Dedifferentiated amniotic fluid mesenchymal stem cell (primary cell): ENCODE measurements around the gene ITGA3.
"Not testable (repeated sequence)": the region's sequence is repeated elsewhere in the genome, so short reads cannot be mapped to it uniquely, and the experiment has no call there.

Source experiments
- DNase-seq: peaks from one replicate; pipeline ENCODE4 v3.0.0-alpha.2; 2016; ENCODE audit errors: extremely low spot score

Gene ITGA3

GRCh38 chr17:50035421-50035879 is 20.5 kb upstream of the ITGA3 start:
- DNase-seq: no peak

DNA sequence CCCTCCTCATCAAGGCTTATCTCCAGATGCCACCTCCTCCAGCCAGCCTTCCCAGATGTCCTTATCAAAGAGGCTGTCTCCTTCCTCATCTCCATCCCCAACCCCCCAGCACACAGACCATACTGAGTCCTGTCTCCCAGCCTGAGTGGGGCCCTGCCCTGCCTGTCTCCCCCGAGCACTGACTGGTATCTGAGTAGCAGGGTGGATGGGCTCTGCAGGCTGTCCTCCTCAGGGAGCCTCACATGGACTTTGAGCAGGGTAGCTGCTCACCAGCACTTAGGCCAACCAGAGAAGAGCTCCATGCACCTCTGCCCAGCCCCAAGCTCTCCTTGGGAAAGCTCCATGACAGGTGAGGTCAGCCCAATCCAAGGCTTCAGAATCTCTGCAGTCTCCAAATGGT is 20.0 kb upstream of the ITGA3 start:
- DNase-seq: no peak

DNA sequence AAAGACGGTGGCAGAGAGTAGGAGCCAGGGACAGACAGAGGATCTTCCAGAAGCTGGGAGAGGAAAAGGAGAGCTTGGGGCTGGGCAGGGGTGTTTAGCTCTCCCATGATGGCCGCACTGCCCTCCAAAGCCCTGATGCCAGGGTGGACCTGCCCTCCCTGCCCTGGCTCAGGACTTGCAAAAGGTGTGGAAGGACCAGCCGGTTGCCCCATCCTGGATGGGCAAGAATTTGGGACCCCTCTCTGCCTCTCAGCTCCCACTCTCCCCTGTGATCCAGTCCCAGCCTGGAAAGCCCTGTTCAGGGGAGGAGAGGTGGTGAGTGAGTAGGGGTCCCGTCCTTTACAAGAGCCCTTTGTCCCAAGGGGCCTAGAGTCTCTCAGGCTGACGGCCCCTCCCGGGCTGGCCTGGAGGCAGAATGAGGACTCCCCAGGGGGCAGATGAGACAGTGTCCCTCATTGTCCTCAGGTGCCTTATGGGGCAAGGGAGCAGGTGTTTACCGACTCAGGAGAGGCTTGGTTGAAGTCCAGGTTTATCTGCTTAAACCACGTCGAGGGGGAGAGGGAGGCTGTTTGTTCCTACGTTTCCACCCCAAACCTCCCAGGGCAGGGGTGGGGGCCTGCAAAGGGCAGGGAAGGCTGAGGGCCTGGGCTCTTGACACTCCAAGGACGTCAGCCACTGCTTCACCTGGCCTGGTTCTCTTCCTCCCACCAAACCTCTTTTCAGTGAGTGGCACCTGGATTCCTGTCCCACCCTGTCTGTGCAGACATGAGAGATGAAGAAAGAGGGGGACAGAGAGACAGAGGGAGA is 19.3 kb upstream of the ITGA3 start:
- DNase-seq: no peak

DNA sequence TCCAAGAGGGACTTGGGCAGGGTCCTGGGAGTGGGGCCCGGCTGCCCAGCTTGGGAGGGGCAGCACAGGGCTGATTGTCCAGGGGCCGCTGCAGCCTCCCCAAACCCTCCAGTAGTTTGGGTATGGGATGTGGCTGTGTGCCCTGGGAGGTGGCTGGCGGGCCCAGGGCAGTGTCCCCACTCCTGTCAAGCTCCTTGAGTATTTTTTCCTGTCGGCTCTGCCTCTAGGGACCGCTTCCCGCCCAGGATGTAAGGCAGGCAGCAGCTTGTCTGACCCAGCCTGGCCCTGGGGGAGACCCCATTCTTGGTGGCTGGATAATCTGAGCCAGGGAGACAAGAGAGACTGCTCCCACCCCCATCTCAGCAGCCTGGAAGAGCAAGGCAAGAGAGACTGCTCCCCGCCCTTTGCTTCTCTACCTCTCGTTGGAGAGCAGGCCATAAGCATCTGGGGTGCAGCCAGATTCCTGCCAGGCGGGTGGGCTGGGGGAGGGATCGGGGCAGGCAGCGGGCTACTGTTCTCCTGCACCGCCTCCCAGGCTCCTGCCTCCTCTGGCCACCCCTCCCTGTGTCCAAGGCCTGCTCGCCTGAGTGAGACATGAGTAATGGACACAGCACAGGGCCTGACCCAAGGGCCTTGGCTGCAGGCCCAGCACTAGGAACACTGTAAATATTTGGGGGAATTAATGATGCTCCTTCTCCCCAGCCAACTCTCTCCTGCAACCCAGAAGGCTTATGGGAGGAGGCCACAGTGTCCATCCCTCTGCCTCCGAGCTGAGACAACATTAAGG is 18.4 kb upstream of the ITGA3 start:
- no peak for DNase-seq

GRCh38 chr17:50039058-50039457 is 16.9 kb upstream of the ITGA3 start:
- no peak for DNase-seq

DNA sequence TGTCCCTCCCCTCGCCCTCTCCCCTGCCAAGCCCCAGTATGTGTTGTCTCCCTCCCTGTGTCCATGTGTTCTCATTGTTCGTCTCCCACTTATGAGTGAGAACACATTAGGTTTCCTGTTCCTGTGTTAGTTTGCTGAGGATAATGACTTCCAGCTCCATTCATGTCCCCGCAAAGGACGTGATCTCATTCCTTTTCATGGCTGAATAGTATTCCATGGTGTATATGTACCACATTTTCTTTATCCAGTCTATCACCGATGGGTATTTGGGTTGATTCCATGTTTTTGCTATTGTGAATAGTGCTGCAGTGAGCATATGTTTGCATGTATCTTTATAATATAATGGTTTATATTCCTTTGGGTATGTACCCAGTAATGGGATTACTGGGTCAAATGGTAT is 15.4 kb upstream of the ITGA3 start:
- not testable (repeated sequence) for DNase-seq

DNA sequence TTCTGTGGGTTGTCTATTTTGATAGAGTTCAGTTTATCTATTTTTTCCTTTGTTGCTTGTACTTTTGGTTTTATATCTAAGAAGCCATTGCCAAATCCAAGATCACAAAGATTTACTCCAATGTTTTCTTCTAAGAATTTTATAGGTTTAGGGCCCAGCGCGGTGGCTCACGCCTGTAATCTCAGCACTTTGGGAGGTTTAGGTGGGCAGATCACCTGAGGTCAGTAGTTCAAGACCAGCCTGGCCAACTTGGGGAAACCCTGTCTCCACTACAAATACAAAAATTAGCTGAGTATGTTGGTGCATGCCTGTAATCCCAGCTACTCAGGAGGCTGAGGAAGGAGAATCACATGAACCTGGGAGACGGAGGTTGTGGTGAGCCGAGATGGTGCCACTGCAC is 13.7 kb upstream of the ITGA3 start:
- no peak for DNase-seq

GRCh38 chr17:50043290-50044148 is 12.4 kb upstream of the ITGA3 start:
- DNase-seq: no peak

DNA sequence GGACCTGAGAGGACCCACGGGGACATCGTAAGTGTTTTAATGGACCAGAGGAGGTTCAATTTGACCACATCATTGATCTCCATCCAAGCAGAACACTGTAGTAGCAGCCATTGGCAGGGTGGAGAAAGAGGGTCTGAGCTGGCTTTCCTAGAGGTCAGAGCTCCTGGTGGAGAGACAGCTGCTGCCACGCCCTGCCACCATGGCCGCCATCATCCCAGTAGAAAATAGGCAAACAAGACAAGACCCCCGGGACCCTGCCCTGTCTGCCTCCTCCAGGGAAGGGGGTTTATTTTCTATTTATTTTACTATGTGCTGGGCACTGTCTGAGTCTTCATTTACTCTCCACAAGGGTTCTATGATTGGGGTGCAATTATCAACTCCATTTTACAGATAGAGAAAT is 11.4 kb upstream of the ITGA3 start:
- no peak for DNase-seq

DNA sequence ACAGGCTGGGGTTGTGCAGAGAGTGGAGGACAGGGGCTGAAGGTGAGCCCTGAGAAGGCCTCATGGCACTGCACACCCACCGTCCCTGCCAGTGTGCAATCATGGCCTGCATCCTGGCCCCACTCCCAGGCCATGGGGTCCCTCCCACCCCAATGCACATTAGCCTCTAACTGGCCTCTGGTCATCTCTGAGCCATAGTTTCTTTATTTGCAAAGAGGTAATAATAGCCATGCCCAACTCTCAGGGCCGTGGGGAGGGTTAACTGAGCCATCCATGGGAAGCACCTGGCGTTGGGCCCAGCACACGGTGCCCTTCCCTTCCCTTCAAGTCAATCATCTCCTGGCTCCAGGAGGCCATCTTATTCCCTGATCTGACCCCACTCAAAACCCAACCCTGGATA is 10.8 kb upstream of the ITGA3 start:
- DNase-seq: no peak

GRCh38 chr17:50046179-50046578 is 9.7 kb upstream of the ITGA3 start:
- no peak for DNase-seq

DNA sequence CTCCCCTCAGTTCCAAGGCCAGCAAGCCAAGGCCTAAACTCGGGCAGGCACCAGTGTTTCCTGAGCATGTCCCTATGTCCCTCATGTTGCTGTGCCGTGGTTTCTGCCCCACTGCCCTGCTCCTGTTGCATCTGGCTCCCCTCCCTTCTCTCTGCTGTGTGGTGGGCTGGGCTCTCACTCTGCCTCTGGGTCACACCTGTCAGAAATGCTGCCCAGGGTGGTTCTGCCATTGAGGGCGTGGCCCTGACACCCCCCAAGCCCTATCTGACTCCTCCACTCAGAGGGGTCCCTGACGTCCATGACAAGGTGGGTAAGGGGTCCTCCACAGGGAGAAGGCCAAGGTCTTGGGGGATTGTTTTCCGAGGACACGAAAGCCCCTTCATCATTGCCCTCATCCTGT is 9.2 kb upstream of the ITGA3 start:
- no peak for DNase-seq

DNA sequence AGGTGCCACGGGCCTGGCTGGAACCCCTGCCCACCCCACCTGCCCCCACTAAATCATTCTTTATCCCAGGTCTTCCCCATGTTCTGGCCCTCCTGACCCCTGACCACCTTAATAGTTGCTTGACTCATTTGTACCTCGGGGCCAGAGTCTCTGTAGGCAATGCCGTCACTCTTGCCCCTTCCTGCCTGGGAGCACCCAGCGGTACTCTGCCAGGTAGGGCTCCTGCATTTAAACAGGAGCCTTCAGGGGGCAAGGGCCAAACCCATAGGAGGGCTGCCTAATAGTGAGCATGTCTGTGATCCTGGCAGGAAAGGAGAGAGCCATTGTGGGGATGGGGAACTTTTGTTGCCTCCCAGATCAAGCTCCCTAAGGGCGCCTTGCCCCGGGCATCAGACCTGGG is 8.8 kb upstream of the ITGA3 start:
- DNase-seq: no peak

GRCh38 chr17:50047488-50048126 is 8.3 kb upstream of the ITGA3 start:
- DNase-seq: no peak

- DNase-seq: no peak
Measured at GRCh38 chr17:50048146-50048720, 7.7 kb upstream of the ITGA3 start.

- DNase-seq: no peak
Measured at GRCh38 chr17:50048988-50049387, 6.9 kb upstream of the ITGA3 start.

- no peak for DNase-seq
Measured at GRCh38 chr17:50049636-50050035, 6.3 kb upstream of the ITGA3 start.

GRCh38 chr17:50050431-50051032 is 5.4 kb upstream of the ITGA3 start:
- DNase-seq: no peak

- no peak for DNase-seq
Measured at GRCh38 chr17:50051082-50051576, 4.8 kb upstream of the ITGA3 start.

GRCh38 chr17:50051606-50052005 is 4.3 kb upstream of the ITGA3 start:
- DNase-seq: no peak
